ENCODE results near the gene ABCC6. TPM values are rescaled to one million over a fixed set of nuclear protein-coding genes. Genes with fewer than 3 reads are reported as not detected.
"Not testable (repeated sequence)": the region's sequence is repeated elsewhere in the genome, so short reads cannot be mapped to it uniquely, and the experiment has no call there.

The ABCC6 gene
- total RNA-seq, 2 donors from 2014 or later, result not detected

GRCh38 chr16:16243886-16244285, 20.6 kb upstream of the ABCC6 start:
- not testable (repeated sequence) for H3K9me3 Mint-ChIP-seq; H3K36me3 Mint-ChIP-seq; DNase-seq (ENCODE audit: low spot score in 2 of 2); H3K27ac Mint-ChIP-seq; ATAC-seq

GRCh38 chr16:16240667-16241066, 17.4 kb upstream of the ABCC6 start:
- H3K36me3 Mint-ChIP-seq; ATAC-seq; DNase-seq (ENCODE audit: low spot score in 2 of 2); H3K27ac Mint-ChIP-seq; H3K9me3 Mint-ChIP-seq: not testable (repeated sequence)

DNA sequence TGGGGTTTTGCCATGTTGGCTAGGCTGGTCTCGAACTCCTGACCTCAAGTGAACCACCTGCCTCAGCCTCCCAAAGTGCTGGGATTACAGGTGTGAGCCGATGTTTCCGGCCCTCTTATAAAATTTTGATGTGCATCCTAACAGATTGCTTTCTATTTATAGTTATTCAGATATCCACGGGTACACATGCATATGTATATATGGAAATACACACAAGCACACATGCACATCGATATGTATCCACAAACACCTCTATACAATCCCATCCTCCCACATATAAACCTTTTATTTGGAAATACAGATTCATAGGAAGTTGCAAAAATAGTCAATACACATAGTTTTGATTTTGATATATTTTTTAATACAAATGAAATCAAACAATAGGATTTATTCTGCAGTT, 14.4 kb upstream of the ABCC6 start:
- not testable (repeated sequence) for H3K9me3 Mint-ChIP-seq; H3K27ac Mint-ChIP-seq; H3K36me3 Mint-ChIP-seq; ATAC-seq; DNase-seq (ENCODE audit: low spot score in 2 of 2)

GRCh38 chr16:16237071-16237470, 13.8 kb upstream of the ABCC6 start:
- H3K9me3 Mint-ChIP-seq; H3K27ac Mint-ChIP-seq; H3K36me3 Mint-ChIP-seq; ATAC-seq; DNase-seq (ENCODE audit: low spot score in 2 of 2): not testable (repeated sequence)

DNA sequence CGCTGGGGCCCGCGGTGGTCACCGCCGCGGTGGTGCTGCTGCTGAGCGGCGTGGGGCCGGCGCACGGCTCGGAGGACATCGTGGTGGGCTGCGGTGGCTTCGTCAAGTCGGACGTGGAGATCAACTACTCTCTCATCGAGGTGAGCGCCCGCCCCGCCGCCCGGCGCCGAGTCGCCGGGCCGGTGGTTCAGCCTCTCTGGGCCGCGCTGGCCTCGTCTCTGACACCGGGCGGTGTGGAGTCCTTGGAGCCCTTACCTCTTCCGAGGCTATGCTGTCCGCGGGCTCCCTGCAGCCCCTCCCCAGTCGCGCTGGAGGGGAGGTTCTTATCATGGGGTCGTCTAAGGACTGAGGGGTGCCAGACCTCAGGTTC, 9.4 kb upstream of the ABCC6 start:
- H3K36me3 Mint-ChIP-seq; H3K27ac Mint-ChIP-seq; DNase-seq (ENCODE audit: low spot score in 2 of 2); H3K9me3 Mint-ChIP-seq: not testable (repeated sequence)
- peak; percentile 44 to 53 for ATAC-seq

DNA sequence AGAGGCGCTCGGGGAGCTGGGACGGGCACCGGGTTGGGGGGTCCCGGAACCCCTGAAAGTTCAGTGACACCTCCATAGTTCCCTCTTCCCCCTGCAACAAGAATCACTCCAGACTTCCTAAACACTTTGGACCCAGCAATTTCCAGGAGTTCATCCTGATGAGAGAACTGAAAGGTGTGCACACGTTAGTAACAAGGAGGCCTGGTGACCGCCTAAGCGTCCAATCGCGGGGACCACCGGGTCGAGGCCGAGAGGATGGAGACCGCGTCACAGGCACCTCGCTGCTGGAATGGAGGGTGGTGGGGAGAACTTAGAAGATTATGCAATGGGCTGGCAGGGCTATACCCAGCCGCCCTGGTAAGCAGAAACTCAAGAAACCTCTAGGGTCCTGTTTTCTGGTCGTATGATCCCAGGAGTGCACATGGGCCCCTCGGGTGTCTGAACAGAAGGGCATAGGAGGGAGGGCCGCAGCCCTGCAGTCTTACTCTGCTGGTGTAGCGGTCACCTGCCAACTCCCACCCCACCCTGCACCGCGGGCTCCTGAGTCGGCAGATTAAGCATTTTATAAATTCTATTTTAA, 458 bp upstream of the ABCC6 start:
- H3K9me3 Mint-ChIP-seq; DNase-seq (ENCODE audit: low spot score in 2 of 2); H3K27ac Mint-ChIP-seq; H3K36me3 Mint-ChIP-seq: not testable (repeated sequence)
- peak; percentile 48 to 68 for ATAC-seq

GRCh38 chr16:16221382-16221781, 1.9 kb downstream of the ABCC6 start:
- H3K9me3 Mint-ChIP-seq; H3K27ac Mint-ChIP-seq; ATAC-seq; H3K36me3 Mint-ChIP-seq; DNase-seq (ENCODE audit: low spot score in 2 of 2): not testable (repeated sequence)

DNA sequence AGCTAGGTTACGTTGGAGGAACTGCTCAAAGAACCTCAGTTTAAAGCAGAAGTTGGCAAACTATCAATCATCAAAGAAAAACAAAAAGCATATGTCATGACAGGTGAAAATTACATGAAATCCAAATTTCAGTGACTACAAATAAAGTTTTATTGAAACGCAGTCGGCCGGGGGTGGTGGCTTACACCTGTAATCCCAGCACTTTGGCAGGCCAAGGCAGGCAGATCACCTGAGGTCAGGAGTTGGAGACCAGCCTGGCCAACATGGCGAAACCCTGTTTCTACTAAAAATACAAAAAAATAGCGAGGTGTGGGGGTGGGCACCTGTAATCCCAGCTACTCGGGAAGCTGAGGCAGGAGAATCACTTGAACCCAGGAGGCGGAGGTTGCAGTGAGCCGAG, 2.8 kb downstream of the ABCC6 start:
- not testable (repeated sequence) for H3K27ac Mint-ChIP-seq; H3K9me3 Mint-ChIP-seq; DNase-seq (ENCODE audit: low spot score in 2 of 2); H3K36me3 Mint-ChIP-seq; ATAC-seq

GRCh38 chr16:16218787-16219186, 4.5 kb downstream of the ABCC6 start:
- not testable (repeated sequence) for H3K27ac Mint-ChIP-seq; H3K9me3 Mint-ChIP-seq; ATAC-seq; H3K36me3 Mint-ChIP-seq; DNase-seq (ENCODE audit: low spot score in 2 of 2)

DNA sequence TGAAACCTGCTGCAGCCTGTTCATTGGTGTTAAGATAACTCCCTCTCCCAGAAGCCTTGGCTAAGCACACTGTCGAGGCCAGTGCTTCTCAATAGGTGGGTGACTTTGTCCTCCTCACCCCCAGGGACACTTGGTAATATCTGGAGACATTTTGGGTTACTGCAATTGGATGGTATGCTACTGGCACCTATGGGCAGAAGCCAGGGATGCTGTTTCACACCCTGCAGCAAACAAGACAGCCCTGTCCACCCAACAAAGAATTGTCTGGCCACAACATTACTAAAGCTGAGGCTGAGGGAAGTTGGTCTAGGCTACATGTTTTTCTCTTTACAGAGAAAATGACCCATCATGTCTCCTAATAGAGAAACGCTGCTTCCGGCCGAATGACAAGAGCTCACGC, 4.9 kb downstream of the ABCC6 start:
- not testable (repeated sequence) for H3K36me3 Mint-ChIP-seq; H3K9me3 Mint-ChIP-seq; DNase-seq (ENCODE audit: low spot score in 2 of 2); ATAC-seq; H3K27ac Mint-ChIP-seq

GRCh38 chr16:16213863-16214293, 9.4 kb downstream of the ABCC6 start:
- not testable (repeated sequence) for DNase-seq (ENCODE audit: low spot score in 2 of 2); H3K36me3 Mint-ChIP-seq; H3K27ac Mint-ChIP-seq; ATAC-seq; H3K9me3 Mint-ChIP-seq

- not testable (repeated sequence) for H3K36me3 Mint-ChIP-seq; DNase-seq (ENCODE audit: low spot score in 2 of 2); ATAC-seq; H3K9me3 Mint-ChIP-seq; H3K27ac Mint-ChIP-seq
These were observed 11.9 kb downstream of the ABCC6 start for GRCh38 chr16:16211404-16211803.

GRCh38 chr16:16208461-16208860, 14.8 kb downstream of the ABCC6 start:
- not testable (repeated sequence) for H3K36me3 Mint-ChIP-seq; H3K27ac Mint-ChIP-seq; DNase-seq (ENCODE audit: low spot score in 2 of 2); H3K9me3 Mint-ChIP-seq; ATAC-seq

- H3K36me3 Mint-ChIP-seq; DNase-seq (ENCODE audit: low spot score in 2 of 2); H3K27ac Mint-ChIP-seq; ATAC-seq; H3K9me3 Mint-ChIP-seq: not testable (repeated sequence)
These were observed 15.4 kb downstream of the ABCC6 start for GRCh38 chr16:16207787-16208334.

DNA sequence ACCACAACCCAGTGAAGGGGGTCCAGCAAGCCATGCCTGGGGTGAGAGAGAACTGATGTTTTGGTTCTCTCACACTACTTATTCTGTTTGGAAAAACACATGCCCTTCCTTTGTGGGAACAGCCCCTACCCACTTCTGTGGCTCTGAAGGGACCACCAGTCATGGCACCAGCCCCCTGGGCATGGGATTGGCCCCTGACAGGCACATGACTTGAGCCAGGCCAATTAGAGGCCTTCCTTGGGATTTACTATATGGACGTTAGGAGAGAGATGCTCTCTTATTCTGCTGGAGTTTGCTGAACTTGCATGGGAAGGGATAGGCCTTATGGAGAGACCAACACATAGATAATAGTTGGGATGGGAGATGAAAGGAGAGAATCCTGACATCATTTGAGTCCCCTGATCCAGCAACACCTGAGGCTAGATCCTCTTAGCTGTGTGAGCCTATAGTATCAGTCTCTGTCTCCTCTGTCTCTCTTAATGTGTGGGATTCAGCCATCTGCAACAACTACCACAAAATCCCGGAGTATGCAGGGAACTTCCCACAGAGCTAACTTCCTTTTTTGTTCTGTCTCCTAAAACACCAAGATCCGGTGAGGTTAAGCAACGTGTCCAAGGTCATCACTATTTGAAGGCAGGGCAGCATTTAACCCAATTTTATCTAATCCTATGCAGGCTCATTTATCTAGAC, 16.1 kb downstream of the ABCC6 start:
- not testable (repeated sequence) for H3K9me3 Mint-ChIP-seq; ATAC-seq; DNase-seq (ENCODE audit: low spot score in 2 of 2); H3K27ac Mint-ChIP-seq; H3K36me3 Mint-ChIP-seq

DNA sequence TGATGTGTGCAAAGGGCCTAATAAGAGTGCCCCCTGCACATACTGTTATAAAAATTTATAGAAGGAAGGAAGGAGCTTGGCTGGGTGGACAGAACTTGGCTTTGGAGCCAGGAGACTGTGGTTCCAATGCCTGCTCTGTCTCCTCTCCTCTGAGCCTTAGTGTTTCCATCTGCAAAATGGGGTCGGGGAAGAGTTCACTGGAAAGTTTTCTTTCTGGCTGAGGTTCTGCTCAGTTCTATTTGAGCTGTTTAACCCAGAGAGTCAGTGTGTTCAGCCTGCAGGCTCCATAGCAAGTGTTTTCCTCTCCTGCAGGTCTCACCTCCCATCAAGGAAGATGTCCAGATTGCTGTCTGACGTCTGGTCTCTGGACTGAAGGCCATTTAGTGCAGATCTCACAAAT, 17.4 kb downstream of the ABCC6 start:
- not testable (repeated sequence) for H3K9me3 Mint-ChIP-seq; H3K36me3 Mint-ChIP-seq; ATAC-seq; H3K27ac Mint-ChIP-seq; DNase-seq (ENCODE audit: low spot score in 2 of 2)

DNA sequence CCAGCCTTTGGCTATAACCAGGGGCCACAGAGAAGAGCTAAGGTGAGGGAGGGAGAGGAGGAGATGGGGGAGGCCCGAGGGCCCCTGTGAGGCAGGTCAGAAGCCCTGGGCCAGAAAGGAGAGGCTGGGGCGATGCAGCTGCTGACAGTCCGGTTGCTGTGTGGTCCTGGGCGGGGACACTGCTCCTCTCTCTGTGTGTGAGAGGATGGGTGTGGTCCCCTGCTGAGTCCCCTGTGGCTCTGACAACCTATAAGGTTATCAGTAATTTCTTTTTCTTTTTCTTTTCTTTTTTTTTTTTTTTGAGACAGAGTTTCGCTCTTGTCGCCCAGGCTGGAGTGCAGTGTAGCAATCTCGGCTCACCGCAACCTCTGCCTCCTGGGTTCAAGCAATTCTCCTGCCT, 18.7 kb downstream of the ABCC6 start:
- H3K27ac Mint-ChIP-seq; DNase-seq (ENCODE audit: low spot score in 2 of 2); ATAC-seq; H3K36me3 Mint-ChIP-seq; H3K9me3 Mint-ChIP-seq: not testable (repeated sequence)

- H3K9me3 Mint-ChIP-seq, H3K36me3 Mint-ChIP-seq, H3K27ac Mint-ChIP-seq, ATAC-seq: not testable (repeated sequence)
- peak in 1 of 2 donors; percentile 9 for DNase-seq (ENCODE audit: low spot score in 2 of 2)
These were observed 19.8 kb downstream of the ABCC6 start for GRCh38 chr16:16203494-16203893.

All from activated naive CD4-positive, alpha-beta T cell treated with anti-CD3 and anti-CD28 coated beads, Interleukin-2, amount 50 U/mL, for 72 hours (primary cell).